Neural progenitor cell (in vitro differentiated cells): ENCODE measurements around the gene C9.

Experiments used
- CTCF ChIP-seq: fragments of 200-600 bp; sonication (generic); IDR thresholded peaks from 2 replicates; pipeline ENCODE4 v1.5.1; 2017; ENCODE audit warnings: antibody characterized with exemption, mild to moderate bottlenecking
- EZH2 ChIP-seq: fragments of 200-600 bp; sonication (generic); IDR thresholded peaks from 2 replicates; pipeline ENCODE4 v1.6.1; 2017; ENCODE audit warnings: antibody characterized with exemption, mild to moderate bottlenecking, moderate library complexity
- EZH2phosphoT487 ChIP-seq: fragments of 200-600 bp; sonication (generic); IDR thresholded peaks from 2 replicates; pipeline ENCODE4 v1.6.1; 2017; ENCODE audit warnings: antibody characterized with exemption

GRCh38 chr5:39337252-39337915 is 26.9 kb downstream of the C9 start:
- TF ChIP-seq CTCF, result no peak
- no peak for TF ChIP-seq EZH2
- TF ChIP-seq EZH2phosphoT487, result no peak
